Activated CD4-positive, CD25-positive, alpha-beta regulatory T cell treated with anti-CD3 and anti-CD28 coated beads, Interleukin-2, amount 50 U/mL, for 24 hours (primary cell): ENCODE measurements around the gene C2orf81.
"Not testable (repeated sequence)": the region's sequence is repeated elsewhere in the genome, so short reads cannot be mapped to it uniquely, and the experiment has no call there.

Experiments used
- ATAC-seq, 2 donors: fragments of 150-1000 bp; cut with Tn5 transposase; one replicate each; pipeline ENCODE4 v1.10.0; 2021; ENCODE audit warnings: mild to moderate bottlenecking in 1 of 2, moderate library complexity in 1 of 2

The C2orf81 gene

DNA sequence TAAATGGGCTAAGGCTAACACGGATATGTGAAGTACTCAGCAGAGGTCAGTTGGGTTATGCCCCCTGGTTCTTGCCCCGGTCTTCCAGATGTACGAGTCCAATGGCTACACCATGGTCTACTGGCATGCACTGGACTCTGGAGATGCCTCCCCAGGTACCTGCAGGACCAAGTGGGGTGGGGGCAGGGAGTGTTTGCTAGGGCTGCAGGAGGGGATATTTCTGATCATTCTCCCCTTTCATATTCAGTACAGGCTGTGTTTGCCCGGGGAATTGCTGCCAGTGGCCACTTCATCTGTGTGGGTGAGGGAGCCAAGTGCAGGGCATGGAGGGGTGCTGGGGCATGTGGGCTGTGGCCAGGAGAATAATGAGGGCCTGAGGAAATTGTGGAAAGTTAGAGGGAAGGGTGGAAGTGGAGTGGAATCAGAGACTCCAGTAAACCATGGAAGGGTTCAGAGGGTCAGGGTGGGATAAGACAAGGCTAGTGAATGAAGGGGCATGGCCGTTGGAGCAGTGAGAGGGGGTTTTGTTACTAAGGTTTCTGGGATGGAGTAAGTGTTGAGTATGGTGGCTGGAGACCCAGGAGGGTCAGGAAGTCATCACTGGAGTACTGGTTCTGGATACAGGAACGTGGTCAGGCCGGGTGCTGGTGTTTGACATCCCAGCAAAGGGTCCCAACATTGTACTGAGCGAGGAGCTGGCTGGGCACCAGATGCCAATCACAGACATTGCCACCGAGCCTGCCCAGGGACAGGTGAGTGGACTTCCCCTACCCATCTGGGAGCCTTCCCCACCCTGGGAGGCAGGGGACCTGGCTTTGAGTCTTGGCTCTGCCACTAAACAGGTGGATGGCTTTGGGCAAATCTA, 2.0 kb upstream of the C2orf81 start:
- no peak for ATAC-seq

DNA sequence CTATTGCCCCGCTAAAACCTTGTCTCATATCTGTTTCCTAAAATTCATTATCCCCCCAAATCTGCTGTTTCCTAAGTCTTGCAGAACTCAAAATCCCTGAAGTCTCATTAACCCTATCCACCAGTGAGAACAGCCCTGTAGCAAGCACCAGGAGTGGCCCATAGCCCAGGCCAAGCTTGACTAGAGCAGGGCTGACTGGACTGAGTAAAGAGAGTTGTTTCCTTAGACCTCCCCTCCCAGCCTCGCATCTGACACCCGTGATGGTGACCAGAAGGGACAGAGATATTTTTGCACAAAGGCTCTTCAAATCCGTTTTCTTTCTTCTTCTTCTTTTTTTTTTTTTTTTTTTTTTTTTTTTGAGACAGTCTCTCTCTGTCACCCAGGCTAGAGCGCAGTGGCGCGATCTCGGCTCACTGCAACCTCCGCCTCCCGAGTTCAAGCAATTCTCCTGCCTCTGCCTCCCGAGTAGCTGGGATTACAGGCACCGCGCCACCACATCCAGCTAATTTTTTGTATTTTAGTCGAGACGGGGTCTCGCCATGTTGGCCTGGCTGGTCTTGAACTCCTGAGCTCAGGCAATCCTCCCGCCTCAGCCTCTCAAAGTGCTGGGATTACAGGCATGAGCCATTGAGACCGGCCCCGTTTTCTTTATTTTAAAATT, 846 bp downstream of the C2orf81 start:
- not testable (repeated sequence) for ATAC-seq

DNA sequence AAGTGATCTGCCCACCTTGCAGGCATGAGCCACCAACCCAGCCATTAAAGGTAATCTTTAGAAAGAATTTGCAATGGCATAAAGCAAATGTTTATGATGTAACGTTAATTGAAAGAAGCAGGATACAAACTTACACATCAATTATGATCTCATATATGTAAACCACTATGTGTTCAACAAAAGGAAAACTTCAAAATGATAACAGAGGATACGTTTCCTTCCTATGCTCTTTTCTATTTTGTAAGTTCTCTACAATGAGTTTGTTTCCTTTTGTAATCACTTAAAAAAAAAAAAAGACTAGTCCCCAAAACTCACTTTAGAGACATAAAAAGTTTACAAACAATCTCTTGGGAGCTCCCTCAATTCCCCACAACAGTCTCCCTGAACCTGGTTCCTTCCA, 1.4 kb downstream of the C2orf81 start:
- ATAC-seq = no peak

DNA sequence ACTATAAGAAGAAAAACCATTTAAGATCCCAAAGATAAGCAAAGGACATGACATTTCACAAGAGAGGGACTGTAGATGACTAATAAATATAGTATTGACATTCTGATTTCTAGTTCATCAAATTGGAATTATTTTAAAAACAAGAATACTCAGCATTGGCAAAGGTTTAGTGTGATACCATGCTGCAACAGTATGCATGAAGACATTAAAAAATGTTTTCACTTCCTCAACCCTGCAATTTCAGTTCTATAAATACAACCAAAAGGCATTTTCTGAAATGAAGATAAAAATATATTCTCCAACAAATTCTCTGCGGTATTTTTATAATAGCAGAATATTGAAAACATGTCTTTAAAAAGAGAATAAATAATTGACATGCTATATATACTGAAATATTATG, 2.1 kb downstream of the C2orf81 start:
- no peak for ATAC-seq

DNA sequence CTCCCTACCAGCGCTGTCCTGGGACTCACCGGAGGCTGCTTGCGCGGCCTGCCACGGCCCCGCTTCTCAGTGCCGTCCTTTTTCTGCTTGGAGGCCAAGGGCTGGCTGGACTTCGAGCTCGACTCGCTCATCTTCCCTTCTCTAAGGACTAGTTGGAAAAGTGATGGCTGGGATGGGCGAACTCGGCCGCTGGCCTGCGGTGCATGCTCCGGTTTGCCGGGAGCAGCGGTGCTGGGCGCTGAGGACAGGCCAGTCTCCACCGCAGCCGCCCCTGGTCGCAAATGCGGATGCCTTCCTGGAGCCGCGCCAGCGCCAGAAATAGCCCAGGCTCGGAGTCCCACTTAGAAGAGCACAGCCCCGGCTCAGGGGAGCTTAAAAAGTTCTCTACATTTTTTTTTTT, 3.1 kb downstream of the C2orf81 start:
- ATAC-seq = no peak

DNA sequence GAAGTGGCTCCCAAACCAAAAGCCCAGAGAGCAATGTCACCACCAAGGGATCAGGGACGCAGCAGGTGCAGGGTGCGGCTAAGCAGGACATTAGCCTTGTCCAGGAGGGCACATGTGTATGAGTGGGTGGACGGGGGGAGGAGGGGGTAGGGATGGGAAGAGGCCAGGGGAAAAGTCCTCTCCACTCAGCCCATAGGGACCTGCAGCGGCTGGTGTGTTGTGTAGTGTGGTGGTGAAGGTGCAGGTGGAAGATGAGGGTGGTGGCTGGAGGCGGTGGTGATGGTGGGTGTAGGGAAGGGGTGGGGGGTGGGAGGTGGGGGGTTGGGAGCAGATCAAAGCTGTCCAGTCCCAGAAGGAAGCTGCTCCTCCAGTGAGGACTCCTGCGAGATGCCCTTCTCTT, 3.7 kb downstream of the C2orf81 start:
- no peak for ATAC-seq

DNA sequence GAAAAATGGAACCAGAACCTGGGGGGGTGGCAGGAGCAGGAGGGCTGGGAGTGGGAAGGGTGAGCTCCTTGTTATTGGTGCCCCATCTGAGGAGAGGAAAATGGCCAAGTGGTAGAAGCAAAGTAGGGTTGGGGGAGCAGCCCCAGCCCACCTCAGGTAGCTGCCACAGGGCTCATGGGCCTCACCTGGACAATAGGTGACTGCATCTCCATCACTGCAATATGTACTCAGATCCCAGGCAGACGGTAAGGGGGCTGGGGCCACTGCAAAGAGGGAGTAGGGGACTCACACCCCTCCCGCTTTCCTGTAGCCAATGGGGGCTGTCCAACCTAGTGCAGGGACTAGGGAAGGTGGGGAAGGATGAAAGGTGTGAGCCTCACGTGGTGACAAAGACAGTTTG, 4.2 kb downstream of the C2orf81 start:
- ATAC-seq = no peak

DNA sequence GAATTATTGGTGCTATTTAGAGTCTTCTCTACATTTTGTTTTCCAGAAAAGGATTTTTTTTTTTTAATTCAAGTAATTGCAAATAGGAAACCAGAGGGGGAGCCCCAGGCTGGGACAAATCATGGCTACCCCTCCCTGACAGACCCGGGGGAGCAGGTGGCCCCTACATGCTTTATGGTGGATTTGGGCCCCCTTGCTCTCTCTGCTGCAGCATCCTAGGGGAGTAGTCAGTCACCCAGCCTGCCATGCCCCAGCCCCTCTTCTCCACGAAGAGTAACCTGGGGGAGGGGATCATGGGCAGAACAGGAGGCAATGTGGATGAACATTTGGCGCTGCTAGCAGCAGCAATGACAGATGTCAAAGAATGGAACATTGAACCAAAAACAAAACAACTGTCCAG, 4.6 kb downstream of the C2orf81 start:
- ATAC-seq = no peak

DNA sequence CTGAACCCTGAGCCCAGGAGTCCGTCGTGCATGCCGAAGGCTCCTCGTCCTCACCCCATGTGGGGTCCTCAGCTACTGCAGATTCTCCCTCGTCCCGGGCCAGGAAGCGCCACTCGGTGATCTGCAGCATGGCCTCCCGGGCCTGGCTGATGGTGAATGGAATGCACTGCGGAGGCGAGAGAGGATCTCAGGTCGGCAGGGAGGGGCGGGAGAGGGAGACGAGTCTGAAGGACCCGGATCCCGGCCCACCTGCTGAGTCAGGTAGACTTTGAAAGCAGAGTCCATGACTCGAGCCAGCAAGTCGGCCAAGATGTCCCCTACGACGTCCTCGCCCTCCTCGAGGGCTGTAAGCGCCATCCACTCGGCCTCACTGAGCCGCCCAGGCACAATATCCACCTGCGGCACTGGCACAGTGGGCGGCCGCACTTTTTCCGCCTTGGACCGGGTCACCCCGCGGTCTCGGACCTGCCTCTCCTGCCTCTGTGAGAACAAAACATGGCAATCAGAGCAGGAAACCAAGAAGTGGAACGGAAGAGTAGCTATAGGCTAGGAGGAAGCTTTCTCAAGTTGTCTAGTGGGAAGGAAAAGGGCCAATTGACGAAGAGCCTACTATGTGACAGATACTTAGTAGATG, 5.5 kb downstream of the C2orf81 start:
- no peak for ATAC-seq

DNA sequence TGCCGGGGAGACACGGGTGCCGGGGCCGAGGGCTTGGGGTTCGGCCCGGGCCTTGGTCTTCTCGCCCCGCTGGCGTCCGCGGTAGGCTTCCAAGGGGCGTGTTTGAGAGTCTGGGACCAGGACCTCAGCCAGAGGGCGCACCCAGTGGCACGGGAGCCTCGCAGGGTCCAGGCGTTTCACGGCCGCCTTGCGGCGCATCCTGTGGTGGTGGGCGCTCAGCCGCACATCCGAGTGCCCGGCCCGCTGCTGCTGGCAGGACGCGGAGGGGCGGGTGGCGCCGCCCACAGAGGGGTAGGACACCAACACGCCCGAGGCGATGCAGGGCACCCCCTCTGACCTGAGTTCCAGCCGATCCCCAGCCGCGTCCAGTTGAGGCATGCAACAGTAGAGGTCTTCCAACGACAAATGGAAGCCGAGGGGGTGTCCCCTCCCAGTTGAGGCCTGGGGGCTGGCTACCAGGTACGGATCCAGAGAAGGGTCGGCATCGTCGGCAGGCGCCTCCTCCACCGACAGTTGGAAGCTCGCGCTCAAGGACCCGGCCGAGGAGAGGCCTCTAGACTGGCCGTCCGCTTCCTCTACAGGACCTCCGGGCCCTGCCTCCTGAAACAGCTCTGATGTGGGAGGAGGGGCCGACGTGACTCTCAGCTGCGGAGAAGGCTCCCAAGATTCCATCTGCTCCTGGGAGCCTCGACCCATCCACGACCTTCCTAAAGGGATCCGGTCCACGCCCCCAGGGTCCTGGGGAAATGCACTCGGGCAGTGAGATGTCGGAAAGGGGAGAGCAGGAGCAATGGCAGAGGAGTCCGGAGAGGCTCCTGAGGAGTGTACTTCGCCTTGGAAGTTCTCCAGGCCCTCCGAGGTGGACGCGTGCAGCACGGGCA, 6.3 kb downstream of the C2orf81 start:
- peak; percentile 40 to 44 for ATAC-seq

DNA sequence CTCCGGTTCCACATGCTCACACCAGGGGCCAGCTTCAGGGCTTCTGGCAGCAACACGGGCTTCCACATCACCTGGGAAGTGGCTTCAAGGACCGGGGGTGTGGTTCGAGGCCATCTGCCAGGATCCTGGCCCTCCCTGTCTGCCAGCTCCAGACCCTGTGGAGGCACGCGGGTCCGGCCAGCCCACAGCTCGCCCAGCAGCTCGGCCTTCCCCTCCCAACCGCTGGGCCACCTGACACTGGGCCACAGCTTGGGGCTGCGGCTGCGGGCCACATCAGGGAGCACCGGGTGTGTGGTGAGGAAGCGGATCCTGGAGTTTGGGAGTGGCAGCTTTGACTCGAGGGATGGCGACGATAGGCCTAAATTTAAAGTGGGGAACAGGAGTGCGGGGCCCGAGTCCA, 7.0 kb downstream of the C2orf81 start:
- no peak for ATAC-seq

DNA sequence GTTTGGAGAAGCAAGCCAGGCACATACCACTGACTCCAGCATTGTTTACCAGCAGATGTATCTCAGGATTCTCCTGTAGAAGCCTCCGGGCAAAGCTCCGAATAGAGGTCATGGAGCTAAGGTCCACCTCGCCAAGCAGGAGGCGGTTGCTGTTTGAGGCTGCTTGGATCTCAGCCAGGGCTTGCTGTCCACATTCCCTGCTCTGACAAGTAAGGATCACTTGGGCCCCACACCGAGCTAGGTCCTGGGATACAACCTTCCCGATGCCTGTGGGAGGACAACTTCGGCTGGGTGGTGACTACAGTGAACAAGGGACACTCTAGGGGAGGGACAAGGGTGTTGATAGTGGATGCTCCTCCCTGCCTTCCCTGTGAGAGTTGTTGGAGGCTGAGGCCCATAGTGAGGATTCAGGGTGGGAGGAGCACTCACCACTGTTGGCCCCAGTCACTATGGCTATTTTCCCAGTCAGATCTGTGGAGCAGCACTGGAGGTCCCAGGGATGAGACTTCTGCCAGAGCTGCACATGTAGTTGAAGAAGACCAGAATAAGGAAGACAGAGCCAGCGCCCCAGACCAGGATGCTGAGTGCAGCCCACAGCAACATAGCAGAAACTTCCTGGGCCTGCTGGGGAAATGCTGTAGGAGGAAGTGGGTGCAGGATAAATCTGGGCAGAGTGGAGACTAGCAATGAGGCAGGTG, 8.3 kb downstream of the C2orf81 start:
- ATAC-seq = no peak

DNA sequence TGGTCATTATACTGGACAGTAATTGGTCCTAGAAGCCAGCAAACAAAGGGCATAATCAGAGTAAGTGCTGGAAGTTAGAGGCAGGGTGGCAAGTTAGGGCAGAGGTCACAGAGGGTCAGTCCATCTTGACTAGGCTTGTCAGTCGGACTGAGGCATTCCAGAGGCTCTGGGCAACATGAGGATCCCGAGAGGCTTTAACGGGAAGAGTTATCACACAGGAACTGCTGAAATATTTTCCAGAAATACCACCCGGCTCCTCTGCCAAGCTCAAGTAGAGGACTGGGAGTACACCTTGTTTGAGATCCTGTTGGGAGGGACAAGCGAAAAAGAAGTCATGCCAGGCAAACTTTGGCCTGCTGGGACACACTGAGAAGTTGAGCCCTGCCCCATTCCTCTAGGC, 13.7 kb downstream of the C2orf81 start:
- no peak for ATAC-seq

DNA sequence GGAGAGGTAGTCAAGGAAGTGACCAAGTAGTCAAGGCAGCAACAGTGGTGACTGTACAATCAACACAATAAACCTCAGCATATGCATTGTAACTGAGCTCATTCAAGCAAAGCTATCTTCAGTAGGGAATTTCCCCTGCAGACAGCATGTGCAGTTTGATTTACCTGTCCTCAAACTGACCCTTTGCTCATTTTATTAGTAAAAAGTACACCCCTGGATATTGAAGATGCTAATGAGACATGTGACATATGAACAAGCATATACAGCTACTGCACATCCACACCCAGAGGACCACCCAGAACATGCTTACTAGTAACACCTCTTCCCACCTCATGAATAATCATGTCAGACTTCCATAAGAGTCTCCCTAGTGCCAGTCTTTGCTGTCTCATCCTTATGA, 15.4 kb downstream of the C2orf81 start:
- ATAC-seq = no peak

DNA sequence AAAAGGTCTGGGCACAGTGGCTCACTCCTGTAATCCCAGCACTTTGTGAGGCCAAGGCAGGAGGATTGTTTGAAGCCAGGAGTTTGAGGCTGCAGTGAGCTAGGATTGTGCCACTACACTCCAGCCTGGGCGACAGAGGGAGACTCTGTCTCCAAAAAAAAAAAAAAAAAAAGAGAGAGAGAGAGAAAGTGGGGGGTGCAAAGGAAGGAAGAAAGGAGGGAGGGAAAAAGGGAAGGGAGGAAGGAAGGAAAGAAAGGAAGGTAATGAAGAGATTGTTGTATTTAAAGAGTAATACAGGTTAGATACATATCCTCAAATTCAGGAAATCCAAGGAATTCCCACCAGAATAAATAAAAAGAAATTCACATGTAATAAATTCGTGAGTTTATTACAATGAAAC, 19.5 kb downstream of the C2orf81 start:
- no peak for ATAC-seq

DNA sequence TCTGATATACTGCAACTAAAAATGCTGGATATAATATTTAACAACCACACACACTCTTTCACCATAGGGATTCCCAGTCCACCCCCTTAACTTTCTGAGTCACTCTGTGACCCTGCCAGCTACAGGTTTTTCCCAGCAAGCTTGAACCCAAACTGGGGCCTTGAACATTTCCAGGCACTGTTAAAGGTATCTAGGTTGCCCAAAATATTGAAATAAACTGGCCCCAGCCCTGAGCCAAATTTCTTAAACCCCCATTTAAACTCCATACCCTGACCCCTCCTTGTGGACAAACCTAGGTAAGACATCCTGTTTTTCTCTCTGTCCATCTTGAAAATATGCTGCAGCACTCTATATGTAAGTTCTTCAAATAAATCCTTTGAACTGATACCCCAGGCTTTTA, 21.6 kb downstream of the C2orf81 start:
- no peak for ATAC-seq

DNA sequence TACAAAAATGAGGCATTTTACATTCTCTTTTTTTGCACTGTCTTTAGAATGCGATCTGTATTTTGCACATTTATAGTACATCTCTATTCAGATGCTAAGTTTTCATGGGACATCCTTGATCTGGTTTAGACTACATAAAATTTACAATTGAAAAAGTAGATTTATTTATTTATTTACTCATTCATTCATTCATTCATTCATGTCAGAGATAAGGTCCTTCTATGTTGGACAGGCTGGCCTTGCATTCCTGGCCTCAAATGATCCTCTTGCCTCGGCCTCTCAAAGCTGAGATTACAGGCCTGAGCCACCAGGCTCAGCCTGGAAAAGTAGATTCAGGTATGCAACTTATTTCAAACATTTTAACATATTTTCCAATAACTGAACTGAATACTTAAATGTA, 25.3 kb downstream of the C2orf81 start:
- no peak for ATAC-seq

DNA sequence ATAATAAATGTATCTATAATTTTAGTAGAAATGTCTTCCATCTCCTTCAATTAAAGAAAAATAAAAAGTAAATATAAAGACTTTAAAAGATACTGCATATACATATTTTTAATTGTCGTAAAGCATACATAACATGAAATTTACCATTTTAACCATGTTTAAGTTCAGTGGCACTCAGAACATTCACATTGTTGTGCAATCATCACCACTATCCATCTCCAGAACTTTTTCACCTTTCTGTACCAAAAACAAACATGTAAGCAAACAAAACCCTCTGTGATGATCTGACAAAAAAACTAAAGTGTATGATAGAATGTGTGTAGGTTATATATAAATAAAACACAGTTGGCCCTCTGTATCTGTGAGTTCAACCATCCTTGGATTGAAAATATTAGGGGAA, 27.9 kb downstream of the C2orf81 start:
- no peak for ATAC-seq

DNA sequence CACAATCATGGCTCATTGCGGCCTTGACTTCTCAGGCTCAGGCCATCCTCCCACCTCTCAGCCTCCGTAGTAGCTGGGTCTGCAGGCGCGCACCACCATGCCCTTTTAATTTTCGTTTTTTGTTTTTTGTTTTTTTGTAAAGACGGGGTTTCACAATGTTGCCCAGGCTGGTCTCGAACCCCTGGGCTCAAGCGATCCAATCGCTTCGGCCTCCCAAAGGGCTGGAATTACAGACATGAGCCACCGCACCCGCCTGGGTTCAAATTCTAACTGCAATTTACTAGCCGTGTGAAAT, 29.0 kb downstream of the C2orf81 start:
- ATAC-seq = no peak

DNA sequence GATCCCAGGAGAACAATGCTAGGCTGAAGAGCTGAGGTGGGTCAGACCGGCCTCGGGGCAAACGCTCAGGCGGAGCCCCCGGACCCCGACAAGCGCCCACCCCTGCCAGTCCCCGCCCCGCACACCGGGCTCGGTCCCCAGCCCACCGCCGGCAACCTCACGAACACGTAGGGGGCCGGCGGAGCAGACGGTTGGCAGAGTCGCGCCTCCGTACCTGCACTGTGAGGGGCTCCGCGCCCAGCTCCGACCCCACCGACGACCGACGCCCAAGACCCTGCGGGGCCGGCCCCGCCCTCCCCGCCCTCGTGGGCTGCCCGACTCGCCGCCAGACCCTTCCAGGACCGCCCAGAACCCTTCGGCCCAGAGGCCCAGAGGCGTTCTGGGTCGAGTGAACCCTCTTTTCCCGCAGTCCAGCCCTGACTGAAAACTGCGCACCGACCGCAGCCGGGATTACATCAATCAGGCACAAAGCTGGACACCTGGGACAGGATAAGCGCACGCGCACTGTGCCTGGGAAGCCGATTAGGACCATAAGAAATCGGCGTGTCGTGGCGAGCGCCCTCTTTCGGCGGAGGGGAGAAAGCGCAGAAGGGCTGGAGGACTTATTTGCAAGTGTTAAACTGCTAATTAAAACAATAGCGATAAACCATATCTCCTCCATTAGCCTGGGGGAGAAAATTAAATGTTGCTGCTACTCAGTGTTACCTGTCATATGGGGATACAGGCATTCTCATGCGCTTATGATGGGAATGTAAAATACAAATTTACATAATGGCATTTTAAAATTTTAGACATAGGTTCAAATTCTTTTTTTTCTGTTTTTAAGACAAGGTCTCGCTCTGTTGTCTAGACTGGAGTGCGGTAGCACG, 29.6 kb downstream of the C2orf81 start:
- ATAC-seq = peak; percentile 77 to 78

DNA sequence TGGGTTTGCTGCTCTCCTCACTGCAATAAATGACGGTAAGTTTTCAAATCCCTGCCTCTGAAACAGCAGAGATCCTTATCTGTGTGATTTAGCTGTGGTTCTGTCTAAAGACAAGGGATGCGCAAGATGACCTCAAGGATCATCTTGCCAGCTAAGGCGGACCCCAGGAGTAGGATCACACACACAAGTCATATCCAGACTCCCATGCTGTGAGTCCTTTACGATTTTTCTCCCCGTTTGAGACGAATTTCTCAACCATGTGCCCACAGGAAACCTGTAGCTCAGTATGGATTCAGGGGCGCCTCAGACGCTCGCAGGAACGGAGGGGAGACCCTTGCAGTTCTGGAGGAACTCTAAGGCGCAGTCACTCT, 30.2 kb downstream of the C2orf81 start:
- peak in 1 of 2 donors; percentile 12 for ATAC-seq

DNA sequence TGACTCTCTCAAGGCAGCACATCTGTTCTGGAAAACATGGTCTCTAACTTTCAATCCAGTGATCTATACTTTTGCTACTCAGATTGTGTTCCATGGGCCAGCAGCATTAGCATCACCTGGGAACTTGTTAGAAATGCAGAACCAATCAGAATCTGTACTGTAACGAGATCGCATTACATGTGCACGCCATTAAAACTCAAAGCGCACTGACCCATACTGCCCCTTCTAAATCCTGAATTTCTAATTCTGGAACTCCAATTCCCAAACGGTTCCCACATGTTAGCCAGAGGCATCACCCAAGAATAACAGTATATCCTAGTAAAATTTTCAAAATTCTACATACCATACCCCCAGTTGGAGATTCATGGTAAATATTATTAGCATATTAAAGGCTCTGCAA, 30.8 kb downstream of the C2orf81 start:
- no peak for ATAC-seq
